Hematopoietic multipotent progenitor cell treated with erythropoietin and hydrocortisone succinate and interleukin-3 and kit ligand, for 15 days (in vitro differentiated cells): ENCODE results near the gene RASA4.
"Not testable (repeated sequence)": the region's sequence is repeated elsewhere in the genome, so short reads cannot be mapped to it uniquely, and the experiment has no call there.

Experiments used
- DNase-seq: peaks from one replicate; pipeline ENCODE4 v3.0.0-alpha.2; 2015; ENCODE audit warnings: low spot score

RASA4 gene

GRCh38 chr7:102543596-102543995, 73.0 kb downstream of the RASA4 start, which contains the start of gene UPK3BL2:
UPK3BL2 (minus strand) TSS chr7:102543696; CDS start chr7:102543636, 60 bp downstream.
- not testable (repeated sequence) for DNase-seq

- not testable (repeated sequence) for DNase-seq
These were observed 73.8 kb downstream of the RASA4 start for GRCh38 chr7:102542771-102543170.

- DNase-seq: not testable (repeated sequence)
These were observed 74.5 kb downstream of the RASA4 start for GRCh38 chr7:102542083-102542482.

DNA sequence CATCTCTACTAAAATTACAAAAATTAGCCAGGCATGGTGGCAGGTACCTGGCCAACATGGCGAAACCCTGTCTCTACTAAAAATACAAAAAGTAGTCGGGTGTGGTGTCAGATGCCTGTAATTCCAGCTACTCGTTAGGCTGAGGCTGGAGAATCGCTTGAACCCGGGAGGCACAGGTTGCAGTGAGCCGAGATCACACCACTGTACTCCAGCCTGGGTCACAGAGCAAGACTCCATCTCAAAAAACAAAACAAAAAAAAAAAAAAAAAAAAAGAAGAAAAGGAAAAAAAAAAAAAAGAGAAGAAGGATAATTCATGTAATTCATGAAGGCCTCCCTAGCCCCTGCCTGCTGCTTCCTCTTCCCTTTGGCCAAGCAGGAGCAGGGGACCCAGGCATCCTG, 76.0 kb downstream of the RASA4 start:
- DNase-seq: not testable (repeated sequence)

DNA sequence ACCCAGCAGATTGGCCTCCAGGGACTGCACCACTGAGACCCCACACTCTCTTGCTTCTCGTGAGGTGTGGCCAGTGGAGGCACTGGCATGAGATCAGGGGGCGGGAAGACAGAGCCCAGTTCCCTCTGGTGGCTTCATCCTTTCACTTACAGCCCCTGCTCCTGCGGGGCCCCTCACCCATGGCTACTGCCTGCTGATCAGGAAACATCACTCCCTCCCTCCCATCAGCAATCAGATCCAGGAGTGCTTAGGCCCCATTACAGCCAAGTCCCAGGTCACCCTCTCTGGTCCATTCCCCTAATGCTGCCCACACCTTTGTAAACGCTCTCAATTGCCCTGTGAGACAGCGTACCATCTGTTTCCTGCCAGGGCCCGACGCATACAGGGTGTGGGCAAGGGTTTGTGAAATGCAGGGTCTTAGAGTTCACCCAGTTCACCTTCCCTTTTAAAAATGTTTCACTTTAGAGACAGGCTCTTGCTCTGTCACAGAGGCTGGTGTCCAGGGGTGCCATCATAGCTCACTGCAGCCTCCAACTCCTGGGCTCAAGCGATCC, 81.4 kb downstream of the RASA4 start:
- DNase-seq: not testable (repeated sequence)

DNA sequence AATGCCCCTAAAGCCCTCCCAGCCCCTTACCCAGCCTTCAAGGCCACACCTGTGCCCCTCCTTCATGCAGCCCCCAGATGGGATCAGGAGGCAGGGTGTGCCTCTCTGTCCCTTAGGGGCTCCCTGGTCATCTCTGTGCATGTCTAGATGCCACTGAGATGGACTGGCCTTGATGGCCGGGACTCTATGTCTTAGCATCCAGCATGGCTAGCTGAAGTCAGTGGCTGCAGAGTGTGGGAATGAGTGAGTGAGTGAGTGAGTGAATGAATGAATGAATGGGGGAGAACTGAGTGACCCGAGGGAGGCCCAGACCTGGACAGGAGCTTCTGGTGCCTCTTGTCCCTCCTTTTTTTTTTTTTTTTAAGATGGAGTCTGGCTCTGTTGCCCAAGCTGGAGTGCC, 84.4 kb downstream of the RASA4 start:
- not testable (repeated sequence) for DNase-seq

- DNase-seq: not testable (repeated sequence)
These were observed 85.0 kb downstream of the RASA4 start for GRCh38 chr7:102531583-102531982.

GRCh38 chr7:102527822-102528793, 88.4 kb downstream of the RASA4 start:
- DNase-seq: not testable (repeated sequence)

DNA sequence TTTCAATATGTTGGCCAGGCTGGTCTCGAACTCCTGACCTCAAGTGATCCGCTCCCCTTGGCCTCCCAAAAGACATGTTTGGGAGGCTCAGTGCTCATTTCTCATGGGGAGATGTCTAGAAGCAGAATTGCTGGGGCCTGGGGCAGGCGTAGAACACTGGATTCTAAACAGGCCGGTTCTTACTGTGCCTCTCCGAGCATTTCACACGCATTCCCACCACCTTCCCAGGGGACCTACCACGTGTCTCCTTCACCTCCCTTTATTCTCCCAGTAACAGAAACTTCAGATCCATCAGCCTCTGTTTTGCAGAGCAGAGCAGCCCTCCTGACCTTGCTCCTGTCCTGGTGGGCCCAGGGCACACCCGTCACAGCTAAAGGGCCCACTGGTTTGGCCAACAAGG, 89.4 kb downstream of the RASA4 start:
- DNase-seq: not testable (repeated sequence)

GRCh38 chr7:102524803-102525202, 91.8 kb downstream of the RASA4 start:
- DNase-seq: not testable (repeated sequence)
